B cell (primary cell): ENCODE measurements around the gene MISP3.

ENCODE experiments used
- EZH2 ChIP-seq: IDR thresholded peaks from 2 replicates; pipeline ENCODE4 v1.6.1; 2012; ENCODE audit warnings: borderline replicate concordance, low read depth, mild to moderate bottlenecking, moderate library complexity, low read length; ENCODE audit not compliant: insufficient read depth, poor library complexity, severe bottlenecking
- TF ChIP-seq, protein P1 (sequence below): fragments of 200-600 bp; IDR thresholded peaks from one replicate; pipeline ENCODE4 v1.8.0; 2022; ENCODE audit warnings: antibody characterized with exemption, mild to moderate bottlenecking

DNA sequence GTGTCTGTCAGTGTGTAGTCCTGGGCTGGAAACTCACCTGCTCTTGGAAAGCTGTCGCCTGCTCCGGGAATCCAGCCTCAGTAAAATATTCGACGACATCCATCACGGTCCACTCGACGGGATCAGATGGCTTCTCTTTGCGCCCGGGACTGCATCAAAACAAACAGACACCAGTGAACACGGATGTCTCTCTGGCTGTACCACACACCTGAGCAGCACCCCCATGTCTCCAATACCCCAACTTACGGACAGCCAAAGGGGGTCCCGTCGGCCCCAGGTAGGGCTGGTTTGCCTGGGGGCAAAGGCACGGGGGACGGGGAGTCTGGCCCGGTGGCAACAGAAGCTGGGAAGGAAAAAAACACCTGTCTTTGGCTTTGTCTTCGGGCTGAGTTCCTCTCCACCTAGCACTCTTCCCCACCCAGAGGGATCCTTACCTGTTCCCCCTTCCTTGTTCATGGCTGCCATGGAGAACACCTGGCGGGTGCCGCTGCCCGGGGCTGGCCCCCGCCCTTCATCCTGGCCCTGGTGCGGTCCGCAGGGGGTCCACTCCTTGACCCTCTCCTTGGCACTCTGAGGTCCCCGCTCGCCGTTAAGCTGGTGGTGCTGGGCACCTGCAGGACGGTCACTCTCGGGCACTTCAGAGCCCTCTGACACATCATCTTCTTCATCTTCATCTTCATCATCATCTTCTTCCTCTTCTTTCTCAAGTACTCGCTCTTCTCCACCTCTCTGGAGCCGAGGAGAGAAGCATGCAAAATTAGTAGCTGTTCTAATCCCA is 16.2 kb downstream of the MISP3 start:
- TF ChIP-seq, protein P1, sequence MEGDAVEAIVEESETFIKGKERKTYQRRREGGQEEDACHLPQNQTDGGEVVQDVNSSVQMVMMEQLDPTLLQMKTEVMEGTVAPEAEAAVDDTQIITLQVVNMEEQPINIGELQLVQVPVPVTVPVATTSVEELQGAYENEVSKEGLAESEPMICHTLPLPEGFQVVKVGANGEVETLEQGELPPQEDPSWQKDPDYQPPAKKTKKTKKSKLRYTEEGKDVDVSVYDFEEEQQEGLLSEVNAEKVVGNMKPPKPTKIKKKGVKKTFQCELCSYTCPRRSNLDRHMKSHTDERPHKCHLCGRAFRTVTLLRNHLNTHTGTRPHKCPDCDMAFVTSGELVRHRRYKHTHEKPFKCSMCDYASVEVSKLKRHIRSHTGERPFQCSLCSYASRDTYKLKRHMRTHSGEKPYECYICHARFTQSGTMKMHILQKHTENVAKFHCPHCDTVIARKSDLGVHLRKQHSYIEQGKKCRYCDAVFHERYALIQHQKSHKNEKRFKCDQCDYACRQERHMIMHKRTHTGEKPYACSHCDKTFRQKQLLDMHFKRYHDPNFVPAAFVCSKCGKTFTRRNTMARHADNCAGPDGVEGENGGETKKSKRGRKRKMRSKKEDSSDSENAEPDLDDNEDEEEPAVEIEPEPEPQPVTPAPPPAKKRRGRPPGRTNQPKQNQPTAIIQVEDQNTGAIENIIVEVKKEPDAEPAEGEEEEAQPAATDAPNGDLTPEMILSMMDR, result no peak
- no peak for TF ChIP-seq EZH2
